ENCODE results near the gene AGAP1. TPM values are rescaled to one million over a fixed set of nuclear protein-coding genes. Genes with fewer than 3 reads are reported as not detected.

Gene AGAP1
- polyA plus RNA-seq, 1 experiment: 12.4 TPM

DNA sequence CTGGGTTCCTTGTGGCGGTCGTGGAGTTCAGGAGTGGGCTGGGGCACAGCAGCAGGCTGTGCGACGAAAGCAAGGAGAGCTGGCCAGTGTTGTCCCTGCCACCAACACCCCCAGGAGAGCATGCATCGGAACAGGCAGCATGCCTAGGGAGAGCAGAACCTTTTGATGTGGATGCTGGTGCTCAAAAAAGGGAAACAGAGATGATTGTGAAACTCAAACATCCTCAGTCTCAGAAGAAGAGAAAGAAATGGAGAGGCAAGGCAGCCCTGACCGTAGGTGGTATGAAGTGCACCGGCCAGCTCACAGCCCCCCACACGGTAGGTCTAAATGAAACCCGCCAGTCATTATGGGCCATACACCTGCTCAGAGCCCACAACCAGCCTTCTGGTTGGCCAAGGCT is 420.9 kb downstream of the AGAP1 start:
- DNase-seq (ENCODE audit: low read depth, low spot score): no peak
- ChIA-PET CTCF (no interaction called here), POLR2A (no interaction called here)
- TF ChIP-seq, protein P1, sequence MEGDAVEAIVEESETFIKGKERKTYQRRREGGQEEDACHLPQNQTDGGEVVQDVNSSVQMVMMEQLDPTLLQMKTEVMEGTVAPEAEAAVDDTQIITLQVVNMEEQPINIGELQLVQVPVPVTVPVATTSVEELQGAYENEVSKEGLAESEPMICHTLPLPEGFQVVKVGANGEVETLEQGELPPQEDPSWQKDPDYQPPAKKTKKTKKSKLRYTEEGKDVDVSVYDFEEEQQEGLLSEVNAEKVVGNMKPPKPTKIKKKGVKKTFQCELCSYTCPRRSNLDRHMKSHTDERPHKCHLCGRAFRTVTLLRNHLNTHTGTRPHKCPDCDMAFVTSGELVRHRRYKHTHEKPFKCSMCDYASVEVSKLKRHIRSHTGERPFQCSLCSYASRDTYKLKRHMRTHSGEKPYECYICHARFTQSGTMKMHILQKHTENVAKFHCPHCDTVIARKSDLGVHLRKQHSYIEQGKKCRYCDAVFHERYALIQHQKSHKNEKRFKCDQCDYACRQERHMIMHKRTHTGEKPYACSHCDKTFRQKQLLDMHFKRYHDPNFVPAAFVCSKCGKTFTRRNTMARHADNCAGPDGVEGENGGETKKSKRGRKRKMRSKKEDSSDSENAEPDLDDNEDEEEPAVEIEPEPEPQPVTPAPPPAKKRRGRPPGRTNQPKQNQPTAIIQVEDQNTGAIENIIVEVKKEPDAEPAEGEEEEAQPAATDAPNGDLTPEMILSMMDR (IDR thresholded peaks at IDR 0.05; ENCODE audit: low read depth, low read length): no peak
- no peaks in the 10 kb centered on the region for H3K27me3 ChIP-seq (ENCODE audit: control insufficient read depth, insufficient read depth, low read length)
- H3K9me3 ChIP-seq (ENCODE audit: control insufficient read depth, insufficient read depth, low read length): no peaks in the 10 kb centered on the region; the same call in 1 of the 2 replicates
- no peak overlapping the region for H3K27ac ChIP-seq (ENCODE audit: low read depth, low read length)
- no peak overlapping the region for H3K4me3 ChIP-seq (ENCODE audit: low read depth, low read length)

DNA sequence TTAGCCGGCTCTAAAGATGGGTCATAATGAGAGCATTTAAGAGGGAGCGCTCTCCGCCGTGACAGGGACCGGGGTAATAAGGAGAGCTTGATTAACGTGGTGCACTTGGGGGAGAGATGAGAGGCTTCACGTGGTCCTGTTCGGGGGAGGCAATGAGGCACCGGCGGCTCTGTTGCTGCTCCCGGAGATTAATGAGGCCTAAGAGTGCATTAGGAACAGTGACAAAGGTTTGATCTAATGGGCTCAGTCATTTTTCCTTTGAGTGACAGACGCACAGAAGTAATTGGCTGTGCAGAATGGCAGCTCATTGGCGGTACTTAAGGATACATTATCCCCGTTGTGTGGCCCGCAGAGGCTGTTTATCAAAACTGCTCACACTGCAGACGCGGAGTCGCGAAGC is 423.7 kb downstream of the AGAP1 start:
- DNase-seq (ENCODE audit: low read depth, low spot score): no peak
- H3K27ac ChIP-seq (ENCODE audit: low read depth, low read length): no peak overlapping the region
- H3K9me3 ChIP-seq (ENCODE audit: control insufficient read depth, insufficient read depth, low read length): no peaks in the 10 kb centered on the region; the same call in 1 of the 2 replicates
- TF ChIP-seq, protein P1 (IDR thresholded peaks at IDR 0.05; ENCODE audit: low read depth, low read length): no peak
- CTCF ChIA-PET: interaction anchor here (0.7 kb wide), 1 partner anchor 14 kb away, joined by 3 read pairs; no protein-coding TSS in a partner anchor
- H3K4me3 ChIP-seq (ENCODE audit: low read depth, low read length): no peak overlapping the region
- POLR2A ChIA-PET: no interaction called here
- H3K27me3 ChIP-seq (ENCODE audit: control insufficient read depth, insufficient read depth, low read length): no peaks in the 10 kb centered on the region

DNA sequence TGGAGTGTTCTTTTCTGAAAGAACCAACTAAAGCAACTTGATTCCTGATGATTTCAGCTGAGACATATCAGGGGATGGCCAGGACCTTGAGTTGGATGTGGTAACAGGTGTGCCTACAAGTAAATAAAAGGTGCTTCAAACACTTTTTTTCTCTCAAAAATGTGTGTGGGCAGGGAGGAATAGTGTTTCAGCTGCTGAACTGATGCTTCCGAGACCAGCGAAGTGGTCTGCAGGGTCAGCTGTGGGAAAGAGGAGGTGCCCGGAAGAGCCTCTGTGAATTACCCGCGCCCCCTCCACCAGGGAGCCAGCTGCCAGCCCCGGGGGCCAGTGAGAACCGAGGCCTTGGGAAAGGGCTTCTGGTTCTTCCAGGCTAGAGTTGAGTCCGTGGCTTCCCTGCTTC is 425.0 kb downstream of the AGAP1 start:
- no peak for DNase-seq (ENCODE audit: low read depth, low spot score)
- ChIA-PET CTCF (no interaction called here), POLR2A (no interaction called here)
- Histone ChIP-seq H3K27me3 (ENCODE audit: control insufficient read depth, insufficient read depth, low read length) (no peaks in the 10 kb centered on the region), H3K27ac (ENCODE audit: low read depth, low read length) (no peak overlapping the region), H3K4me3 (ENCODE audit: low read depth, low read length) (no peak overlapping the region), H3K9me3 (ENCODE audit: control insufficient read depth, insufficient read depth, low read length) (no peaks in the 10 kb centered on the region; the same call in 1 of the 2 replicates)
- TF ChIP-seq, protein P1 (IDR thresholded peaks at IDR 0.05; ENCODE audit: low read depth, low read length): no peak

DNA sequence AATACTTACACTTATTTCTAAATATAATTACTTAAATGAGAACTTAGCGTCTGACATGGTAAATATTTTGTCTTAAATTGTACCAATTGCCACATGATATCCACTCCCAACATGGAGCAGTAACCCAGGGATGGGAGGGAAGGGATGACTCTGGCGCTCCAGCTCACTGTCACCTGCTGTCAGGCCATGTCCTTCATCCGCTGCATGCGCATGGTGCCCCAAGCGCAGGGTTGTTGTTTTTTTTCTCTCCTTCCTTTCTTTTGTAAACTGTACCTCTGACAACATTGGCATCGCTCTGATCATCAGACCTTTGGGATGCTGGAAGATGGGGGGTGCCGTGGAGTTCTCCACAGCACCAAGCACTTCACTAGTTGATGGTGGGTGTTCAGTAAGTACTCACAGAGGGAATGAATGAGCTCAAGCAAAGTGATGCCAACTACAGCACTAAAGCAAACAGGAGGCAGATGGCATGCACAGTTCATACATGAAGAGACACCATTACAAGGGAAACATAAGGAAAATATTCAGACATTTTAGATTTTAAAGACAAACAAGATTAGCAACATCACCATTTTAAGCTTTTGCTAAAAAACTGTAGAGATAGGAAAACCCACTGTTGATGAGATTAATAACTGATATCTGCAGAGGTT is 426.5 kb downstream of the AGAP1 start:
- no peak overlapping the region for H3K4me3 ChIP-seq (ENCODE audit: low read depth, low read length)
- no peak overlapping the region for H3K27ac ChIP-seq (ENCODE audit: low read depth, low read length)
- H3K9me3 ChIP-seq (ENCODE audit: control insufficient read depth, insufficient read depth, low read length): no peaks in the 10 kb centered on the region
- H3K27me3 ChIP-seq (ENCODE audit: control insufficient read depth, insufficient read depth, low read length): no peaks in the 10 kb centered on the region
- ChIA-PET POLR2A (no interaction called here), CTCF (no interaction called here)
- TF ChIP-seq, protein P1 (IDR thresholded peaks at IDR 0.05; ENCODE audit: low read depth, low read length): no peak
- no peak for DNase-seq (ENCODE audit: low read depth, low spot score)

DNA sequence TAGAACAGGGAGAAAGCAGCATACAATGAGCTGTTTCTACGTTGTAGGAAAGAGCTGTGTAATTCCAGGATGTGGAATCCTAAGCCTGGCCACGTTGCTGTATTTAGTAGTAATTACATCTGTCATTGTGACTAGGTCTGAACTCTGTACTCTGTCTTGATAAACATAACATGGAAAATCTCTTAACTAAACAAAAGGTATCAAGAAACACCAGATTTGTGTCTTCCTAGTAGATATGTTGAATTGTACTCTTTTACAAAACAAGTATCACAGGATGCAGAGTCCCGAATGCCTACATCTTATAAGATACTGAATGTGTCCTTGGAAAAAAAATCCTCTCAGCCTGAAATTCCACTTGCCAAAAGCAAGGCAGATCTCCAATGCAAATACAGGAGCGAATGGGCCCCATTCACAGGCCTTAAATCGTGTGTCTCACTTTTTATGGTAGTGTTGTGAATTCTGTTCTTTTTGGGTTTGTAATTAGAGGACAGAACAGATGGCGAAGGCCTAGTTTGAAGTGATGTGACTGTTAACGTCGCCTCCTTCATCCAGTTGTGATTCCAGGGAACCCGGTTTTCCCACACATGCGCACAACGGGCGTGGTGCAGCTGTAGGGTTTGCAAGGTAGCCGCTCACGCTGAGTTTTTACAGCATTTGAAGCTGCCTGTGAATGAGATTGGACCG is 427.8 kb downstream of the AGAP1 start:
- Histone ChIP-seq H3K9me3 (ENCODE audit: control insufficient read depth, insufficient read depth, low read length) (no peaks in the 10 kb centered on the region), H3K27ac (ENCODE audit: low read depth, low read length) (no peak overlapping the region), H3K27me3 (ENCODE audit: control insufficient read depth, insufficient read depth, low read length) (no peaks in the 10 kb centered on the region), H3K4me3 (ENCODE audit: low read depth, low read length) (no peak overlapping the region)
- ChIA-PET POLR2A (no interaction called here), CTCF (interaction anchor here (0.6 to 0.8 kb wide), 2 partner anchors 13 to 261 kb away, joined by 3 read pairs; no protein-coding TSS in a partner anchor)
- no peak for DNase-seq (ENCODE audit: low read depth, low spot score)
- TF ChIP-seq, protein P1 (IDR thresholded peaks at IDR 0.05; ENCODE audit: low read depth, low read length): no peak

Measured in AG04450 (cell line).